Inflammatory macrophage treated with lipopolysaccharide for 4 hours (primary cell): ENCODE data around the gene TMEM54.
"Not testable (repeated sequence)": the region's sequence is repeated elsewhere in the genome, so short reads cannot be mapped to it uniquely, and the experiment has no call there.

Source experiments
- DNase-seq: peaks from one replicate; pipeline ENCODE4 v3.0.0-alpha.2; 2020

TMEM54 gene

GRCh38 chr1:32918179-32918578 lies 17.0 kb upstream of the TMEM54 start:
- no peak for DNase-seq

GRCh38 chr1:32917521-32917920 lies 16.3 kb upstream of the TMEM54 start:
- DNase-seq: no peak

- no peak for DNase-seq
These were observed 14.8 kb upstream of the TMEM54 start for GRCh38 chr1:32915766-32916706.

GRCh38 chr1:32910319-32910718 lies 9.1 kb upstream of the TMEM54 start:
- DNase-seq: no peak

DNA sequence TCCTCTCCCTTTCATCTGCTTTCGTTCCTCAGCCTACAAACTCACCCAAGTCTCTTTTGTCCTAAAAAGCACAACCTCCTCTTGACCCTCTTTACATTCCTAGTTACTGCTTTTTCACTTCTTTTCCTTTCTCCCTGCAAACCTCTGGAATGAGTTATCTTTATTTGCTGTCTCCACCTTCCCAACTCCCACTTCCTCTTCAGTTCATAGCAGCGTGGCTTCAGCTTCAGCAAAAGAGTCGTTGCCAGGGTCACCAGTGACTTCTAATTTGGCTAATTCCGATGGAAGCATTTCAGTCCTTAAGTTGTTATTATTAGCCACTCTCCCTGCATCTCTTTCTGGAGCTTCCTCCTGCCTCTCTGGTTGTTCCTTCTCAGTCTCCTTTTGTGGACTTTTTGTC lies 6.2 kb upstream of the TMEM54 start:
- no peak for DNase-seq

DNA sequence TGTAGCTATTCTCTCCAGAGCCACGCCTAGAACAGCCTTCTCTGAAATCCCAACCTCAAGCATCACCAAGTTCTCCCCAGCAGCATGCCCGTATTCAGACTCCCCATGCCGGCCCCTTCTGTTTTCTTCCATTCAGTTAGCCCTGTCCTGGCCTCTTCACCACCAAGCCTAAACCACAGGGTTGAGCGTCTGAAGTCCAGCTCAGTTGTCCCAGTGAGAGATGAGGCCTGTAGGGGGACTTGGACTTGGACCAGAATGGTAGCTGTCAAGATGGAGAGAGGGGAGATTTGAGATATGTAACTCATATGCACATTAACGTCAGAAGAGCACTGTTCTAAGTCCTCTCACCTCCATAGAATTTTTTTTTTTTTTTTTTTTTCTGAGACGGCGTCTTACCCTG lies 5.5 kb upstream of the TMEM54 start:
- DNase-seq: no peak

DNA sequence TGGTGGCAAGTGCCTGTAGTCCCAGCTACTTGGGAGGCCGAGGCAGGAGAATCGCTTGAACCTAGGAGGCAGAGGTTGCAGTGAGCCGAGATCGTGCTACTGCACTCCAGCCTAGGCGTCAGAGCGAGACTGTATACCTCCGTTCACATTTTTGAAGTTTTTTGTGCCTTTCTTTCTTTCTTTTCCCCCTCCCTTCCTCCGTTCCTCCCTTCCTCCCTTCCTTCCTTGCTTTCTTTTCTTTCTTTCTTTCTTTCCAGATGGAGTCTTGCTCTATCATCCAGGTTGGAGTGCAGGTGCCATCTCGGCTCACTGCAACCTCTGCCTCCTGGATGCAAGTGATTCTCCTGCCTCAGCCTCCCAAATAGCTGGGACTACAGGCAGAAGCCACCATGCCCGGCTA lies 4.4 kb upstream of the TMEM54 start:
- not testable (repeated sequence) for DNase-seq

DNA sequence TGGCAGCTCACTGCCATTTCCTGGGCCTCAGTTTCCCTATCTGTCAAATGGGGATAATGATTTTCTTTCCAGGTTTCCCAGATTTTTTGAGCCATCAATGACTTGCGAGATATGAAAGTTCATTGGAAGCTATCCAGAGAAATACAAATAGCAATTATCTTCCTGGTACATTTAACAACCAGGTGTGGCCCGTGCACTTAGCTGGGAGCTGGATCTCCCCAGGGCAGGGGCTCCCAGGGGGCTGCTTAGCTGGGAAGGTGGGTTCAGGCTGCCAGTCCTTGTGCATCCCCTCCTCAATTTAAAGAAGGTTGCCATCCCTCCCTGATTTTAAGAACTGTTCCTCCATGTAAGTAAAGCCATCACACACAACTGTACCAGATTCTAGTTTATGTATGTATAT lies 3.6 kb upstream of the TMEM54 start:
- DNase-seq: no peak

GRCh38 chr1:32903991-32904785 lies 3.0 kb upstream of the TMEM54 start:
- DNase-seq: no peak

- no peak for DNase-seq
These were observed 1.3 kb upstream of the TMEM54 start for GRCh38 chr1:32902535-32902920.

DNA sequence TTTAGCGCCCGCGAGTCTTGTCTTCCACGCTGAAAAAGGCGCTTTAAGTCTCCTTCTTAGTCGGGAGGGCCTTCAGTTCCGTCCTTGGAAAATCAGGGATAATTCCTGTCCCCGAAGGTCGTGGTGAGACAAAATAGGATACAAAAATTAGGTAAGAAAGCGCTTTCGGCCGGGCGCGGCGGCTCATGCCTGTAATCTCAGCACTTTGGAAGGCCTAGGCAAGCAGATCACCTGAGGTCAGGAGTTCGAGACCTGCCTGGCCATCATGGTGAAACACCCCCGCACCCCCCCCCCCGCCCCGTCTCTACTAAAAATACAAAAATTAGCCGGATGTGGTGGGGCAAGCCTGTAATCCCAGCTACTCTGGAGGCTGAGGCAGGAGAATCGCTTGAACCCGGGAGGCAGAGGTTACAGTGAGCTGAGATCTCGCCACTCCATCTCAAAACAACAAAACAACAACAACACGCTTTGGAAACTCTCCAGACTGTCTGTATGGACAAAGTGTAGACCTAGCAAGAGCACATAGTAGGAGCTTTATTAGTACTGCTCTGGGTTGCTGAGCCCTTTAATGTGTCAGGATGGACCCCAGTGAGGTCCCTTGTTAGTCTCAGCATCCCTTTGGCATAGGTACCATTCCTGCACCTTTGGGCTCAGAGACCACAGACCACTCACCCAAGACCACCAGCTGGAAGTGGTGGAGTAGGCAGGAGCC lies 790 bp upstream of the TMEM54 start:
- DNase-seq: no peak

DNA sequence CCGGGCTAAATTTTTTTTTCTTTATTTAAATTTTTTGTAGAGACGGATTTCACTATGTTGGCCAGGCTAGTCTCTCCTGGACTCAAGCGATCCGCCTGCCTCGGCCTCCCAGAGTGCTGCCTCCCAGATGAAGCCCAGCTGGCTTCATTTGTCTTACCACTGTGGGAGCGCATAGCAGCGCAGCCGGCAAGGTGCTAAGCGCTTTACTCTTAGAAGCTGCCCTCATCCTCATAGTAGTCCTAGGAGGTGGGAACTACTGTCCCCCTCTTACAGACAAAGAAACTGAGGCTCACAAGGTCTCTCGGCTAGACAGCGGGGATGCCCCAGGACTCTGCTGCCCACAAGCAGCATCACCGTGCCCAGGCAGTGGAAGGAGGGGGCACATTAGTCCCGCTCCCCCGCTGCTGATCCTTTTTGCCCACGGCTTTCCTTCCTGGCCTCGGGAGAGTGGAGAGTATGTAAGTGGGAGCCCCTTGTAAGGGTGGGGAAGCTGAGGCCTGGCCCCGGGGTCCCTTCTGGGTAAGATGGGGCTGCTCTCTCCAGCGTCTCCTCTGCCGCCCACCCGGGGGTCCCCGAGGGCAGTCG lies 726 bp downstream of the TMEM54 start:
- no peak for DNase-seq

GRCh38 chr1:32899586-32900296 lies 1.4 kb downstream of the TMEM54 start:
- no peak for DNase-seq

DNA sequence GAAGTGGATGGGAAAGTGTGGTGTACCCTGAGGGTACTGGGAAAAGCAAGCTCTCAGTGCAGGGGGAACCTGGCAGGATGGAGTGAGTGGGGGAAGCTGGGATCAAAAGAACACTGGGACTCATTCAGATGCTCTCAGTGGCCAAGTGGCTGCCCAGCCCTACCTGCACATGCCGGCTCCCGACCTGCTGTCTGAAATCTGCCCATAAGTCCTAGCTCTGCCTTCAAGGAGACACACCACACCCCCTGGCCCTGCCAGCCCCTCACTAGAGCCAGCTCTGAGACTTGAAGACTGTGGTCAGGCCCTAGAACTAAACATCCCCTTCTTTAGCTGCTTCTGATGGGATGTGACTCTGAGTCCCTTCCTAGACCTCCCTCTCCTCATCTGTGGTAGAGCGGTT lies 2.2 kb downstream of the TMEM54 start:
- DNase-seq: no peak

- DNase-seq: no peak
These were observed 3.1 kb downstream of the TMEM54 start for GRCh38 chr1:32898056-32898455.

DNA sequence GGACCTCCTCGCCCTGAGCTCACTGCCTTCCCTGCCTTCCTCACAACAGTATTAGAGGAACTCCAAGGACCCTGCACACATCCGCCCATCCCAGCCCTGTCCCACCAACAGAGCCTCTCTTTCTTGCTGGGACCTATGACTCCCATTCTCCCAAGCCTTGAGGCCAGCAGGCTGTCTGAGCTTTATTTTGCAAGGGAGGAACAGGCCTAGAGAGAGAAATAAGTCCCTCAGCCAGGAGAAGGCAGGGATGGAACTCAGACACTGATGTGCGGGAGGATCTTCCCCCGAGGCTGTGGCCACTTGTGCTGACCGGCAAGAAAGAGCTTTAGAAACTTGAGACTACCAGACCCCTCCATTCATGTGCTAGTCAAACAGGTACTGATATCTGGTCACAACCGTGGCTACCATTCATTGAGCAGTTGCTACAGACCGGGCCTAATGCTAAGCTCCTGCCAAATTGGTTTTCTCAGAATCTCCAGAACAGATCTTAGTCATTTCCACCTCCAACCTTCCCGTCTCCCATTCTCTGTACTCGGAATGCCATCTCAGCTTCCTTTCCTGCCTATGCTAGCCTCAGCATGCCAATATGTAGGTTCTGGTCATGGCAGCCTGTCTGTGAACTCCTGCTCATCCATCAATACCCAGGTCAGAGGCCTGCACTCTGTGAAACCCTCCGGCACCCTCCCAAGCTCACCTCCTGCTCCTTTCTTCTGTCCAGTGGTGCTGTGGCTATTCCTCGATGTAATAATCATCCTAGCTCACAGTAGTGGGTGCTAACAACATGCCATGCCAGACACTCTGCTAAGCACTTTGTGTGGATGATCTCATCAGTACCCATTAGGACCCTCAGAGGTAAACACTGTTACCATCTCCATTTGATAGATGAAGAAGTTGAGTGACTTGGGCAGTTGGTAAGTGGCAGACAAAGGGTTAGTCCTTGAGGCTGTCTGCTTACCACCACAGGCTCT lies 3.8 kb downstream of the TMEM54 start:
- DNase-seq: no peak

DNA sequence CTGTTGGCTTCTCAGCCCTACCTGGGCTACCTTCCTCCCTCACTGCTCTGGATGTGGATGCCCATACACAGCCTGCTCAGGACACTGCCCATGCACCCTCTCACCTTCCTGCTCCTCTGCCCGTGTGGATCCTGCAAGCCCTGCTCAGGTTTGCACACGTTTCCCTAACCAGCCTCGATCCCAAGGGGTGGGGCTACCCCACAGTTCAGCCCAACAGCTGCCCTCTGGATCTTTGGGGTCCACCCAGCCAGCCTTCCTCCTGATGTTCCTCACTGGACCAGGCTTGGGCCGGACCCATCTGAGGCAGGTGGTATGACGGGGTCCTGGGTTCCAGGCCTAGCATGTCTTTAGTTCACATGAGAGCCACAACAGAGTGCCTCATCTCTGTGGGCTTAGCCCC lies 4.7 kb downstream of the TMEM54 start:
- DNase-seq: no peak

GRCh38 chr1:32895325-32896215 lies 5.6 kb downstream of the TMEM54 start:
- no peak for DNase-seq

GRCh38 chr1:32894681-32895080 lies 6.5 kb downstream of the TMEM54 start:
- DNase-seq: no peak

GRCh38 chr1:32894019-32894600 lies 7.1 kb downstream of the TMEM54 start:
- DNase-seq: no peak
